Measurements from ENCODE around the gene ADPRHL1. TPM values are rescaled to one million over a fixed set of nuclear protein-coding genes. Genes with fewer than 3 reads are reported as not detected.

The ADPRHL1 gene
- total RNA-seq, 1 donor from 2014 or later = 484 TPM

- peak; percentile 95 for DNase-seq
- H3K4me3 ChIP-seq = peak within 1 kb of the TSS; percentile 92
- no peaks in the 10 kb centered on the region for H3K27me3 ChIP-seq (ENCODE audit: low read depth)
- peaks cover 5% of the 10 kb centered on the region for H3K36me3 ChIP-seq
- intact Hi-C loops (cut with micrococcal nuclease) = no loop called here
- H3K27ac ChIP-seq (replicated peaks) = peak within 1 kb of the TSS; percentile 95
- H3K9me3 ChIP-seq (replicated peaks) = no peaks in the 10 kb centered on the region
- TF ChIP-seq CTCF (IDR thresholded peaks at IDR 0.05; ENCODE audit: borderline replicate concordance) = no peak
- H3K4me1 ChIP-seq = peaks cover 86% of the 10 kb centered on the region
Measured at GRCh38 chr13:113490496-113491417, 37.5 kb upstream of the ADPRHL1 start, which contains the start of gene DCUN1D2. TSS of gene DCUN1D2 (minus strand) at chr13:113490711. CDS start at chr13:113490669, 42 bp downstream.

GRCh38 chr13:113489549-113490495 is 36.5 kb upstream of the ADPRHL1 start:
- H3K4me3 ChIP-seq = peak overlapping the region; percentile 92
- DNase-seq = no peak
- H3K27ac ChIP-seq (replicated peaks) = peak overlapping the region; percentile 95
- no peaks in the 10 kb centered on the region for H3K36me3 ChIP-seq
- TF ChIP-seq CTCF (IDR thresholded peaks at IDR 0.05; ENCODE audit: borderline replicate concordance) = no peak
- peaks cover 77% of the 10 kb centered on the region for H3K4me1 ChIP-seq
- H3K27me3 ChIP-seq (ENCODE audit: low read depth) = no peaks in the 10 kb centered on the region
- no peaks in the 10 kb centered on the region for H3K9me3 ChIP-seq (replicated peaks)
- intact Hi-C loops (cut with micrococcal nuclease) = no loop called here

GRCh38 chr13:113489171-113489548 is 35.9 kb upstream of the ADPRHL1 start:
- no peak for DNase-seq
- H3K27ac ChIP-seq (replicated peaks) = peak overlapping the region; percentile 95
- H3K4me1 ChIP-seq = peaks cover 71% of the 10 kb centered on the region
- intact Hi-C loops (cut with micrococcal nuclease) = no loop called here
- no peaks in the 10 kb centered on the region for H3K27me3 ChIP-seq (ENCODE audit: low read depth)
- H3K4me3 ChIP-seq = peak overlapping the region; percentile 92
- no peak for TF ChIP-seq CTCF (IDR thresholded peaks at IDR 0.05; ENCODE audit: borderline replicate concordance)
- H3K36me3 ChIP-seq = no peaks in the 10 kb centered on the region
- H3K9me3 ChIP-seq (replicated peaks) = no peaks in the 10 kb centered on the region

- peak overlapping the region; percentile 92 for H3K4me3 ChIP-seq
- no peaks in the 10 kb centered on the region for H3K27me3 ChIP-seq (ENCODE audit: low read depth)
- intact Hi-C loops (cut with micrococcal nuclease) = no loop called here
- no peaks in the 10 kb centered on the region for H3K36me3 ChIP-seq
- H3K4me1 ChIP-seq = peaks cover 70% of the 10 kb centered on the region
- no peak for DNase-seq
- peak overlapping the region; percentile 95 for H3K27ac ChIP-seq (replicated peaks)
- no peak for TF ChIP-seq CTCF (IDR thresholded peaks at IDR 0.05; ENCODE audit: borderline replicate concordance)
- H3K9me3 ChIP-seq (replicated peaks) = no peaks in the 10 kb centered on the region
Measured at GRCh38 chr13:113488283-113488682, 35.0 kb upstream of the ADPRHL1 start.

- no peak for TF ChIP-seq CTCF (IDR thresholded peaks at IDR 0.05; ENCODE audit: borderline replicate concordance)
- peak overlapping the region; percentile 7 for H3K4me3 ChIP-seq
- no peaks in the 10 kb centered on the region for H3K9me3 ChIP-seq (replicated peaks)
- H3K36me3 ChIP-seq = peaks cover 3% of the 10 kb centered on the region
- DNase-seq = no peak
- H3K27ac ChIP-seq (replicated peaks) = peak overlapping the region; percentile 95
- peaks cover 69% of the 10 kb centered on the region for H3K4me1 ChIP-seq
- no peaks in the 10 kb centered on the region for H3K27me3 ChIP-seq (ENCODE audit: low read depth)
- intact Hi-C loops (cut with micrococcal nuclease) = no loop called here
Measured at GRCh38 chr13:113486698-113487097, 33.4 kb upstream of the ADPRHL1 start.
